Measurements from ENCODE around the gene CHST14. TPM values are rescaled to one million over a fixed set of nuclear protein-coding genes. Genes with fewer than 3 reads are reported as not detected.

The CHST14 gene
- polyA plus RNA-seq, 6 donors from 2014 or later: 1.4 to 3.2 (median 2.2) TPM

DNA sequence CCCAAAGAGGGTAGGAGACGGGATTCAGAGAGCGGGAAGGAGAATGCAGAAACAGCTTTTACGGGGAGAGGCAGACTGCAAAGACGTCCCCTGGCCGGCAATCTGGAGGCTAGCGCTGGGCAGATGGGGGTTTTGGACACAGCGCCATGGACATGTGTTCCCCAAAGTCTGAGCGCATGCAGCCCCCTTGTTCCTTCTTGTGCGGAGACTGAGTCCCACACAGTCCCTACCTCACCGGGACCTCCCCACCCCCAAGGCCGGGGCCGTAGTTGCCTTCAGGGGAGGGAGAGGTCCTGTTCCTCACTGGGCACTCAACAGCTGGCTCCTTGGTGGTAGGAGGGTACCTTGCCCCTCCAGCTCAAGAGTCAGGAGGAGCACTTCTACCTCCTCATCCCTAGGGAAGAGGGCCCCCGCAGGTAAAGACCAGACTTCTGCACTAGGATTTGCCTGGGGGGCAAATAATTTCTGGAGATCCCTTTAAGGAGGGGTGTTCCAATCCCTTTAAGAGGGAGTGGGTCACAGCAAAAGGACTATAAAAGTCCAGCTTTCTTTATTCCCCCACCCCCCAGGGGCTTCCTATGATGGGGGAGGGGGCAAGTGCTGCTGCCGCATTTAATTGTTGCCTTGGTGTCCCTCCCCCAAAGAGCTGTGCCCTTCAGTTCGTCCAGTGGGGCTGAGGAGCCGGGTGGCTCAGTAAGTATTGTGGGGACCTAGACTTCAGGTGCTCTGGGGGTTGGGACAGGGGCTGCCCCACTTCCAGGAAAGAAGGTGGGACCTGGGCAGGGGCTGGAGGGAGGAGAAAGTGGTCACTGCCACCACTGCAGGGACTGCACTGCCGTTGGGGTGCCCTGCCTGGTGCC, 33.7 kb upstream of the CHST14 start:
- ATAC-seq (ENCODE audit: low read depth in 2 of 2): no peak
- peaks cover 23 to 52% (median 37%) of the 10 kb centered on the region in 3 donors for H3K27me3 Mint-ChIP-seq
- peaks cover 0 to 3% (median 0%) of the 10 kb centered on the region in 7 donors for H3K9me3 Mint-ChIP-seq
- peak overlapping the region; percentile 42 to 87 (median 68) for H3K4me3 Mint-ChIP-seq
- peaks cover 35 to 40% (median 37%) of the 10 kb centered on the region in 3 donors for H3K4me1 Mint-ChIP-seq
- peak overlapping the region in 1 of 6 donors; percentile 70 for H3K27ac Mint-ChIP-seq
- no peaks in the 10 kb centered on the region for H3K36me3 Mint-ChIP-seq
- DNase-seq: no peak

DNA sequence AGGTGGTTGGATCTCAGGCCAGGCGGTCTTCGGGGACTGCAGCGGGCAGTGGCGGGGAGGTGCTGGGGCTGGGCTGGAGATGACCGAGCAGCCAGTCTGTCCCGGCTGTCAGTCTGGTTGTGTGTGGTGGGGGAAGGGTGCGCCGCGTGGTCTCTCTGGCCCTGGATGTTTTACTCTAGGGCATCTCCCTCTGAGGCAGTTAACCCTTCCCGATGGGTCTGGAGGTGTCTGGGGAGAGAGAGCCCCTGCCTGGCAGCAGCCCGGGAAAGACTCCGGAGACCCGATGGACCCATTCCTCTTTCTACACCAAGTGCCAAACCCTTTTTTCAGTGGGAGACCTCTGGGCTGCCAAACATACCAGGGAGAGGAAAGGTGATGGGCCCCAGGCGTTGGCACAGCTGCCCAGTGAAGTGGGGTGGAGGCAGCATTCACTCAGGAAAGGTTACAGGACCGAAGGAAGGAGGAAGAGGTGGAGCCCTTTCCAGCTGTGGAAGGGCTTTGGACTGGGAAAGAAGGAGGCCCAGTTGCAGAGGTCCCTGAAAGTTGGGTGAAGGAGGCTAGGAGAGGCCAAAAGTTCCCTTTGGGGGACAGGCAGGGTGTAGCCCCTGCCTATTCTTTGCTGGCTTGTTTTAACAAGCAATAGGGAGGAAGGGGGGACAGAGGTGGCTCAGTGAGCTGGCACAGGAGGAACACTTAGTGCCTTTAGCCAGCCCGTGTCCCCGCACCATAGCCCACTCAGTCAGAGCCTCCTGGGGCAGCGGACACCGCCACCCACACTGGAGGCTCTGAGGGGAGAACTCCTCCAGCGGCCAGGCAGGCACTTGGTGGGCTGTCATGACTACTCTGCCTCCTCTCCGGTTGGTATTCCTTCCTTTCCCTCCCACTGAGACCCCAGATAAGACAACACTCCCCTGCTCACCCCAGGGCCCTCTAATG, 32.8 kb upstream of the CHST14 start:
- H3K36me3 Mint-ChIP-seq: no peaks in the 10 kb centered on the region
- ATAC-seq (ENCODE audit: low read depth in 2 of 2) (no peak), DNase-seq (no peak)
- peaks cover 0 to 3% (median 0%) of the 10 kb centered on the region in 7 donors for H3K9me3 Mint-ChIP-seq
- peak overlapping the region in 3 of 6 donors; percentile 15 to 50 (median 28) for H3K27ac Mint-ChIP-seq
- H3K27me3 Mint-ChIP-seq: peaks cover 23 to 52% (median 37%) of the 10 kb centered on the region in 3 donors
- peak overlapping the region in 6 of 8 donors; percentile 36 to 87 (median 76) for H3K4me3 Mint-ChIP-seq
- peaks cover 43 to 48% (median 46%) of the 10 kb centered on the region in 3 donors for H3K4me1 Mint-ChIP-seq

DNA sequence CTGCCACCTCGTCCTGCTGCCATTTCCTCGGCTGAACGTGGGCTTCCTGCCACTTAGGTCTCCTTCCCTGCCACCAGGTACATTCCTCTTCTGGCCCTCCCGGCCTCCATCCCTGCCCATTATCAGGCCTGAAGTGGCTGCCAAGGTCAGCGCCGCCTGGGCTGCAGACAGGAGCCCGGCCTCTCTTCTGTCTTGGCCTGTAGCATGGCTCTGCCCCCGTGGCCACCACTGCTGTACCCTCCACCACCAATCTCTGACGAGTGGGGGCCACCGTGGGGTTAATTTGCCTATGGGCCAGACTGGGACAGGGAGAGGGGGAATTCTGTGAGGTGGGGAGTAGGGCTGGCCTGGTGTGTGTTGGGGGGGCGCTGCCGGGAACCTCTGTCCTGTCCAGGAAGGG, 32.1 kb upstream of the CHST14 start:
- peaks cover 49 to 55% (median 53%) of the 10 kb centered on the region in 3 donors for H3K4me1 Mint-ChIP-seq
- H3K27ac Mint-ChIP-seq: no peak overlapping the region
- DNase-seq: no peak
- peak overlapping the region in 6 of 8 donors; percentile 10 to 95 (median 83) for H3K4me3 Mint-ChIP-seq
- no peaks in the 10 kb centered on the region for H3K36me3 Mint-ChIP-seq
- H3K27me3 Mint-ChIP-seq: peaks cover 23 to 52% (median 37%) of the 10 kb centered on the region in 3 donors
- ATAC-seq (ENCODE audit: low read depth in 2 of 2): no peak
- peaks cover 0 to 3% (median 0%) of the 10 kb centered on the region in 7 donors for H3K9me3 Mint-ChIP-seq

DNA sequence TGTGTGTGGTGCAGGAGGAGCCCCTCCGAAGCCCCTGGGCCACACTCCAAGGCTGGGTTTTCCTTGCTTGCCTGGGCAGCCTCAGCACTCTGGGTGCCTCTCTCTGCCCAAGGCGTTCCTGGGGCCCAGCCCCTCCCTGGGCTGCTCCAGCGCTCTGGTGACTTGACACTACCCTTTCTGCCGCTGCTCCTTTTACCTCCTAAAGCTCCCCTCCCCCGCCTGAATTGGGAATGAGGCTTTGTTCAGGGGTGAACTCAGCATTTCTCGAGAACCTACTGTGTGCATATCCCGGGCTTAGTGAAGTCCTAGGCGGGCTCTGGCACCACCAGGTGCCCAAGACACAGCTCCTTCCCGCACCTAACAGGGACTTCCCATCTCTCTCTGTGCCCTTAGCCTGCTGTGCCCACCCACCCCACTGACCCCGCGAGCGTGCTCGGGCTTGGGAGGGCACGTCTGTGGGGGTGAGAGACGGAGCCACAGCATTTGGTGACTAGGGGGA, 31.3 kb upstream of the CHST14 start:
- H3K36me3 Mint-ChIP-seq: no peaks in the 10 kb centered on the region

DNA sequence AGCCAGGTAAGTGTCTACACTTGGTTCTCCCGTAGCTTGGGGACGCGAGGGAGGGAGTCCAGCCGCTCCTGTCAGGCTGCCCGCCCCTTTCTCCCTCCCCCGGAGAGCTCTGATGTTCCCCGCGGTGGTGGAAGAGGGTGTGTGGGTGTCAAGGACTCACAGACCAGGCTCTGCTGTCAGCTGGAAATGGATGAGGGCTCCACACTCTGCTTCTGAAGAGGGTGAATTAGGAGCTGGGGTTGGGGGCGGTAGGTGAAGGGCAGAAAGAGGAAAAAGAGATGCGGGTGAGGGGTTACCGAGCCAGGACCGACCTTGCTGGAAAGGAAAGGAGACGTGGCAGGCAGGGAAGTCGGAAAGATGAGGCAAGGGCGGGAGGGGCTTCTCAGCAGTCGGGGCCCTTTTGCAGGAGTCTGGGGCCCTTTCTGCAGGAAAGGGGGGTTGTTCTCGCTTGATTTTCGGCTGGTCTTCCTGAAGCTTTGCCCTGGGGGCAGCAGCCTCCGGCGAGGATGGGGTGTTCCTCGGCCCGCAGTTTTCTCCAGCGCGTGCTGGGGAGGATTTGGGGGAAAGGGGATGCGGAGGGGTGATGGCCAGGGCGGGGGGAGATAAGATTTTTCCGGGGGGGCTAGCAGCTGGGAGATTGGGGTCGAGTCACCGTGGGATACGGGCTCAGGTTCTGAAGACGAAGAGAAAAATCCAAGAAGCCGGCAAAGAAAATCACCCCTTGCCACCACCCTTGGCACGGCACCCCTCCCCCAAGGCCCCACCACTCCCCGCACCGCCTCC, 30.6 kb upstream of the CHST14 start:
- no peak for ATAC-seq (ENCODE audit: low read depth in 2 of 2)
- Mint-ChIP-seq H3K4me3 (peak overlapping the region; percentile 85 to 95 (median 90)), H3K36me3 (no peaks in the 10 kb centered on the region), H3K9me3 (peaks cover 0 to 1% (median 0%) of the 10 kb centered on the region in 7 donors), H3K27ac (peak overlapping the region in 5 of 6 donors; percentile 31 to 90 (median 68)), H3K27me3 (peaks cover 17 to 48% (median 37%) of the 10 kb centered on the region in 3 donors), H3K4me1 (peaks cover 60 to 67% (median 65%) of the 10 kb centered on the region in 3 donors)
- peak; percentile 26 for DNase-seq

More for the DNA sequence above, 31.3 kb upstream of the CHST14 start:
- ATAC-seq (ENCODE audit: low read depth in 2 of 2) (no peak), DNase-seq (no peak)
- peaks cover 23 to 52% (median 37%) of the 10 kb centered on the region in 3 donors for H3K27me3 Mint-ChIP-seq
- peaks cover 0 to 1% (median 0%) of the 10 kb centered on the region in 7 donors for H3K9me3 Mint-ChIP-seq
- H3K4me3 Mint-ChIP-seq: peak overlapping the region; percentile 85 to 95 (median 90)
- peak overlapping the region in 3 of 6 donors; percentile 68 to 90 (median 74) for H3K27ac Mint-ChIP-seq
- H3K4me1 Mint-ChIP-seq: peaks cover 56 to 62% (median 61%) of the 10 kb centered on the region in 3 donors

DNA sequence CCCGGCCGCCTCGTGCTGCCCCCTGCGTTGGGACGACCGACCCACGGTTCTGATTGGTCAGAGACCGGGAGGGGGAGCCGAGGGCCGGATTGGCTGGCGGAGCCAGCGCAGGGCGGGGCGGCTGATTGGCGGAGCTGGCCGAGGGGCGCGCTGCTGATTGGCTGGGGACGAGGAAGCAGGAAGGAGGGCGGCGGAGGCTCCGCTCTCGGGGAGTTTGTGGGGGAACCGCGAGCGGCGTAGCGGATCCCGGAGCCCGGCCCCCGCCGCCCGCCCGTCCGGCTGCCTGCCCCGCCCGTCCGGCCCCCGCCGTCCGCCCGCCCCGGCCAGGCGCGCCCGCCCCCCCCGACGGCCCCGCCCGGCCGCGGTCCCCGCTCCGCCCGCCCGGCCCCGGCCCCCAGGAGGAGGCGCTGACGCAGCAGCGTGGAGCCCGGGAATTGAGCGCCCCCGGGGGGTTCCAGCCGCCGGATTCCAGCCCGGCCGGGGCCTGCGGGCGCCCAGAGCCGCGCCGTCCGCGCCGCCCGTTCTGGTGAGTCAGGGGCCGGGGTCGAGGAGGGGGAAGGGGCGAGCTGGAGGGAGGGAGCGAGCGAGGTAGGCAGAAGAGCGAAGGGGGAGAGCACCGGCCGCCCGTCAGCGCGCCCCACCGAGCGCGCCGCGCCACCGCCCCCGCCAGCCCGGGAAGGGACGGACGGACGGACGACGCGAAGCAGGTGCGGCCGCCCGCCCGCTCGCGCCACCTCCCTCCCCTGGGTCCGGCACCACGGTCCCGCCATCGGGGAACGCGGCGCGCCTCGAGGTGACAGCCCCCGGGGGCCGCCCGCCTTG, 29.8 kb upstream of the CHST14 start, which contains the start of gene BAHD1:
TSS of gene BAHD1 (plus strand) at position 211 of the 822 bp plus-strand sequence. CDS start 17,512 bp downstream, outside the sequence.
- peak; percentile 97 for DNase-seq
- Mint-ChIP-seq H3K9me3 (no peaks in the 10 kb centered on the region), H3K4me3 (peak within 1 kb of the TSS; percentile 89 to 95 (median 92)), H3K36me3 (no peaks in the 10 kb centered on the region), H3K27ac (peak within 1 kb of the TSS in 5 of 6 donors; percentile 66 to 90 (median 68)), H3K4me1 (peaks cover 55 to 69% (median 62%) of the 10 kb centered on the region in 3 donors), H3K27me3 (peaks cover 14 to 42% (median 30%) of the 10 kb centered on the region in 3 donors)
- peak; percentile 87 to 88 for ATAC-seq (ENCODE audit: low read depth in 2 of 2)

DNA sequence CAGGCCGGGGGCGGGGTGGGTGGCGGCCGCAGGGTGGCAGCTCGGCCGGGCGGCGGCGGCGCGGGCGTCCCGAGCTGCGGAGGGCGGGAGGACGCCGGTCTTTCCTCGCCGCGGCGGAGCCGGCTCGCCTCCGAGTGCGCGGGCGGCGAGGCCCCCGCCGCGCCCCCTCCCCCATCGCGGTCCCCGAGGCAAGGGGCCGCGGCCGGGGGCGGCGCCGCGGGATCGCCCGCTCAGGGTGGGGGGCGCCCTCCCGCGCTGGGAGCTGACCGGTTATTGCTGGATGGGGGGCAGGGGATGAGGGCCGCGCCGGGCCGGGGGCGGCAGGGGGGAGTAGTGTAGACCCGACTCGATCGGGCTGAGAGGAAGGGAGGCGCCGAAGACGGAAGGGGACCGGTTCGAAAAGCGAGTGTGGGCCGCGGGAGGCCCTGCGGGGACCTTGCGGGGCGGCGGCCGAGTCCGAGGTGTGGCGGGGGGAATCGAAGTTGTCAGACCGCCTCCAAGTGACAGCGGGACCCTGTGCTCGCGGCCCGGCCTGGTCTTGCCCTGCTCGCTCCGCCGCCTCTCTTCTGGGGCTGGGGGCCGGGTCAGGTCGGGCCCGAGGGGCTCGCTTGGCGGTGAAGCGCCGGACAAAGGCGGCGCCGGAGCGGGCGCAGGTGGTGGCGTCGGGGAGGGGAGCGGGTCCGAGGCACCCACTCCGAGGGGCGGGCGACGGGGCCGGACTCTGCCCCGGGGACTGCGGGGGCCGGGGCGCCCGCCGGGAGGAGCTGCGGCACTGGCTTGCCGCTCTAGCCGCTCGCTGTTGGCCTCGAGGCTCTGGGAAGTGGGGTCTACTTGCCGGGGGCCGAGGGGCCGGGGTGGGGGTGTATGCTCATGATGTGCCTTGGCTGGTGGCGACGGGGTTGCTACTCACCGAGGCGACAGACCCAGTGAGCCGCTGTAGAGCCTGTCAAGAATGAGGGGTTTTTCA, 28.9 kb upstream of the CHST14 start:
- H3K4me3 Mint-ChIP-seq: peak overlapping the region; percentile 80 to 95 (median 89)
- H3K27me3 Mint-ChIP-seq: peaks cover 14 to 33% (median 21%) of the 10 kb centered on the region in 3 donors
- H3K4me1 Mint-ChIP-seq: peaks cover 47 to 60% (median 56%) of the 10 kb centered on the region in 3 donors
- peak; percentile 25 for DNase-seq
- H3K36me3 Mint-ChIP-seq: no peaks in the 10 kb centered on the region
- peak; percentile 2 to 5 for ATAC-seq (ENCODE audit: low read depth in 2 of 2)
- H3K27ac Mint-ChIP-seq: peak overlapping the region in 5 of 6 donors; percentile 41 to 83 (median 73)
- H3K9me3 Mint-ChIP-seq: no peaks in the 10 kb centered on the region

DNA sequence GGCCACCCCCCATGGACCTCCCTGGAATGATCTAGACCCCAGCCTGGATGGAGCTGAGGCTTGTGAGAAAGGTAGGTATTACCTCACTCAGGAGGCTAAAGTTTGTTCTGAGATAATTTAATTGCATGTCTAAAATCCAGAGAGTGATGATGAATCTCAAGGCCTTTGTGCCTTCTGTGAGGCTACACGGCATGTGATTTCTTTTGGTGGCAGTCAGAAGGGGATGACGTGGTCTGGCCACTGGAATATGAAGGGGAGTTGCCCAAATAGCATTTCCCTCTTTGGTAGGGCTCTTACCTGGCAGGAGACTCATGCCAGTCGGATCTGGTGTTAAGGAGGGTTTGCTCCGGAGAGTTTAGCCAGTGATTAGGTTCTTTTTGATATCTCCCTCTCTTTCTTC, 27.5 kb upstream of the CHST14 start:
- Mint-ChIP-seq H3K27ac (peak overlapping the region in 2 of 6 donors; percentile 43 to 83), H3K9me3 (no peaks in the 10 kb centered on the region), H3K4me3 (peak overlapping the region; percentile 80 to 95 (median 89)), H3K36me3 (no peaks in the 10 kb centered on the region), H3K4me1 (peaks cover 35 to 48% (median 48%) of the 10 kb centered on the region in 3 donors), H3K27me3 (peaks cover 7 to 19% (median 7%) of the 10 kb centered on the region in 3 donors)
- ATAC-seq (ENCODE audit: low read depth in 2 of 2) (no peak), DNase-seq (no peak)

DNA sequence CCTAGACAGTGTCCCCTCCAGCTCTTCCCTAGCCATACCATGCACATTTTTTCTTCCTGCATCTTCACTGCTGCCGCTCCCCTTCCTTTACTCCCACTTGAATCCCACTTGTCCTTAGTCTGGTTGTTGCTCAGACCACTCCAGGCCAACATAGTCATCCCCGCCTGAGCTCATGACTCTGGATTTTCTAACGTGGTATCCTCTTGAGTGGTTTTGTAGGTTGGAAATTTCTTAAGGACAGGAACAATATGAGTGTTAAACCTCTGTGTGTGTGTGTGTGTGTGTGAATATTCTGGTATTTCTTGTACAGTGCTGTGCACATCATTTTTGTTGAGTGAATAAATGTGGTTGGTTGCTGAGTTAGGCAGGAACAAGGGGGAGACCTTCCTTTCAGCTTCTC, 26.9 kb upstream of the CHST14 start:
- peak overlapping the region in 7 of 8 donors; percentile 20 to 95 (median 42) for H3K4me3 Mint-ChIP-seq
- peak overlapping the region in 2 of 6 donors; percentile 58 to 83 for H3K27ac Mint-ChIP-seq
- H3K36me3 Mint-ChIP-seq: no peaks in the 10 kb centered on the region
- H3K9me3 Mint-ChIP-seq: no peaks in the 10 kb centered on the region
- H3K4me1 Mint-ChIP-seq: peaks cover 35 to 49% (median 45%) of the 10 kb centered on the region in 3 donors
- peaks cover 1 to 13% (median 4%) of the 10 kb centered on the region in 3 donors for H3K27me3 Mint-ChIP-seq
- no peak for DNase-seq
- ATAC-seq (ENCODE audit: low read depth in 2 of 2): no peak

DNA sequence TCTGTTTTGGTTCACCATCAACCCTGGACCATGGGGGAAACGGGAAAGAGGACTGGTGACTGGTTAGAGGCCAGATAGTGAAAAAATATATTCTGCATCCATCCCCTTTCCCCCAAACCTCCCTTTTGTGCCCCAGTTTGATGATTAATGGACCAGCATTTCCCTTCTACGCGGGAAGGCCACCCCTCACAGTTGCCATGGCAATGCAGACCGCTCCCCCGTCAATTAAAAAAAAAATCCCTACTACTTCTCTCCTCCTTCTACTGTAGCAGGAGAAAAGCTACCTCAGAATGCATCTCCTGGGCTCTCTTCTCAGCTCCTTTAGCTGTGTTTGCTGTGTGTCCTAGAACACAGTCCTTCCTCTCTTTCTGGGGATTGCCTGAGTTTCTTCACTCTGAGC, 26.0 kb upstream of the CHST14 start:
- DNase-seq (no peak), ATAC-seq (ENCODE audit: low read depth in 2 of 2) (no peak)
- no peaks in the 10 kb centered on the region for H3K36me3 Mint-ChIP-seq
- no peaks in the 10 kb centered on the region for H3K9me3 Mint-ChIP-seq
- peaks cover 33 to 54% (median 45%) of the 10 kb centered on the region in 3 donors for H3K4me1 Mint-ChIP-seq
- no peak overlapping the region for H3K27ac Mint-ChIP-seq
- peaks cover 0 to 4% (median 0%) of the 10 kb centered on the region in 3 donors for H3K27me3 Mint-ChIP-seq
- peak overlapping the region in 1 of 8 donors; percentile 89 for H3K4me3 Mint-ChIP-seq
